Activated CD4-positive, CD25-positive, alpha-beta regulatory T cell treated with anti-CD3 and anti-CD28 coated beads, Interleukin-2, amount 50 U/mL, for 72 hours (primary cell): ENCODE data around the gene UFSP2.
"Not testable (repeated sequence)": the region's sequence is repeated elsewhere in the genome, so short reads cannot be mapped to it uniquely, and the experiment has no call there.

Experiments used
- DNase-seq: peaks from one replicate; pipeline ENCODE4 v3.0.0; 2021

UFSP2 gene

GRCh38 chr4:185381288-185382196 is 44.2 kb downstream of the UFSP2 start:
- DNase-seq: no peak

GRCh38 chr4:185380320-185380719 is 45.4 kb downstream of the UFSP2 start:
- DNase-seq: no peak

- no peak for DNase-seq
Measured at GRCh38 chr4:185379326-185380295, 46.2 kb downstream of the UFSP2 start.

GRCh38 chr4:185378264-185378663 is 47.5 kb downstream of the UFSP2 start:
- no peak for DNase-seq

- DNase-seq: no peak
Measured at GRCh38 chr4:185374573-185374972, 51.2 kb downstream of the UFSP2 start.

- no peak for DNase-seq
Measured at GRCh38 chr4:185374027-185374426, 51.7 kb downstream of the UFSP2 start.

- DNase-seq: no peak
Measured at GRCh38 chr4:185371702-185372101, 54.1 kb downstream of the UFSP2 start.

GRCh38 chr4:185370268-185370949 is 55.4 kb downstream of the UFSP2 start:
- no peak for DNase-seq

- no peak for DNase-seq
Measured at GRCh38 chr4:185369731-185370130, 56.0 kb downstream of the UFSP2 start.

- DNase-seq: no peak
Measured at GRCh38 chr4:185364886-185365285, 60.9 kb downstream of the UFSP2 start.

- DNase-seq: no peak
Measured at GRCh38 chr4:185363251-185363650, 62.5 kb downstream of the UFSP2 start.

- DNase-seq: not testable (repeated sequence)
Measured at GRCh38 chr4:185362570-185362969, 63.2 kb downstream of the UFSP2 start.

GRCh38 chr4:185361872-185362271 is 63.9 kb downstream of the UFSP2 start:
- no peak for DNase-seq

GRCh38 chr4:185359767-185360446 is 65.9 kb downstream of the UFSP2 start:
- no peak for DNase-seq

- no peak for DNase-seq
Measured at GRCh38 chr4:185358959-185359358, 66.8 kb downstream of the UFSP2 start.

- DNase-seq: no peak
Measured at GRCh38 chr4:185358514-185358913, 67.2 kb downstream of the UFSP2 start.

GRCh38 chr4:185357733-185358440 is 67.9 kb downstream of the UFSP2 start:
- DNase-seq: no peak

GRCh38 chr4:185357211-185357610 is 68.6 kb downstream of the UFSP2 start:
- no peak for DNase-seq

- DNase-seq: no peak
Measured at GRCh38 chr4:185352741-185353140, 73.0 kb downstream of the UFSP2 start.

- no peak for DNase-seq
Measured at GRCh38 chr4:185352202-185352601, 73.6 kb downstream of the UFSP2 start.

- no peak for DNase-seq
Measured at GRCh38 chr4:185351691-185352090, 74.1 kb downstream of the UFSP2 start.
